Heart left ventricle (tissue), 16 donors: ENCODE data around the gene GRHL1. TPM values are rescaled to one million over a fixed set of nuclear protein-coding genes. Genes with fewer than 3 reads are reported as not detected.

Experiments
- ATAC-seq, 4 donors: fragments of 200-7000 bp; cut with Tn5 transposase; one replicate each; pipeline ENCODE4 v1.9.1; 2020 to 2022; ENCODE audit warnings: moderate library complexity in 4 of 4, mild to moderate bottlenecking in 3 of 4, moderate number of reproducible peaks in 1 of 4
- DNase-seq, 5 donors: peaks; one replicate each; pipeline ENCODE4 v3.0.0-alpha.2; 2020
- H3K27ac ChIP-seq, 12 donors: fragments of 200-600 bp; sonication (generic) in 4 of 12; one replicate each; pipeline versions ENCODE4 v1.5.0 to v1.8.0; 2016 to 2022; ENCODE audit warnings: mild to moderate bottlenecking in 2 of 12
- H3K27me3 ChIP-seq, 9 donors: fragments of 200-600 bp; sonication (generic) in 2 of 9; one replicate each; pipeline versions ENCODE4 v1.5.1 to v1.8.0; 2016 to 2022; ENCODE audit warnings: mild to moderate bottlenecking in 3 of 9
- H3K36me3 ChIP-seq, 9 donors: fragments of 200-600 bp; sonication (generic) in 2 of 9; one replicate each; pipeline versions ENCODE4 v1.5.0 to v1.8.0; 2018 to 2022; ENCODE audit warnings: mild to moderate bottlenecking in 2 of 9
- H3K4me1 ChIP-seq, 12 donors: fragments of 200-600 bp; sonication (generic) in 4 of 12; one replicate each; pipeline versions ENCODE4 v1.5.0 to v1.8.0; 2016 to 2022; ENCODE audit warnings: mild to moderate bottlenecking in 3 of 12
- H3K4me3 ChIP-seq, 12 donors: fragments of 200-600 bp; sonication (generic) in 4 of 12; one replicate each; pipeline versions ENCODE4 v1.5.0 to v1.8.0; 2017 to 2022; ENCODE audit warnings: mild to moderate bottlenecking in 9 of 12, moderate library complexity in 4 of 12
- H3K9me3 ChIP-seq, 12 donors: fragments of 200-600 bp; sonication (generic) in 4 of 12; one replicate each; pipeline versions ENCODE4 v1.5.0 to v1.8.0; 2016 to 2022; ENCODE audit warnings: mild to moderate bottlenecking in 1 of 12
- POLR2A ChIP-seq, 2 donors: fragments of 450-650 bp; IDR thresholded peaks; one replicate each; pipeline ENCODE4 v1.6.1; 2017; ENCODE audit warnings: antibody characterized with exemption in 2 of 2, mild to moderate bottlenecking in 2 of 2, moderate library complexity in 2 of 2
- WGBS, 4 donors: extraction: QIAGEN DNeasy Blood & Tissue Kit in 2 of 4; methylation state at CpG; one replicate each; pipeline versions ENCODE4 v1.1.5 to v1.1.7; 2013 to 2018; 5-methylcytosine and 5-hydroxymethylcytosine counted together
- intact Hi-C, 10 donors: fragments of 100-400 bp; cut with DNase I; formaldehyde crosslinking; loops; one replicate each; pipeline versions ENCODE4 v1.11.1 to v1.14.2; 2022
- polyA plus RNA-seq, 2 donors: library from polyadenylated mRNA; stranded (reverse); fragments of 200-250 nt; gene quantifications; one replicate each; pipeline ENCODE4 v1.2.3, GENCODE V29; 2013
- total RNA-seq, 9 donors: library from RNA; depleted of rRNA in 2 of 9; stranded (reverse); fragments of >200 nt in 2 of 9; fragmentation: NEBNext Ultra II Directional in 3 of 9; extraction: Animal tissue kit (Norgen Biotek cat#: 25700) in 3 of 9; gene quantifications; one replicate each; pipeline versions ENCODE4 v1.1.0 to v1.2.4, GENCODE V29; 2016 to 2023
- TF ChIP-seq, protein P1 (sequence below), 12 donors: fragments of 200-600 bp; sonication (generic) in 4 of 12; IDR thresholded peaks; one replicate each; pipeline versions ENCODE4 v1.5.0 to v1.8.0; 2018 to 2022; ENCODE audit warnings: antibody characterized with exemption in 12 of 12, mild to moderate bottlenecking in 5 of 12
- donor health status: ischemic (EF 13 %, LVEDD 7.1; RV severe dilation, severe dysfunction).
- donor health status: healthy with polysubstance abuse.
- donor health status: DM: no; HTN: yes; CAD: no.
- donor health status: DM: no; HTN: no; CAD: no.
- donor health status: ischemic (EF 25% LVEDD 6.9; RV normal size, moderate dysfunction).
- donor health status: ischemic (EF 25% LVEDD 5.7; RV mildly dilated, moderate dysfunction).
- donor health status: healthy.
- donor health status: DM: yes; HTN: yes; CAD: no.
- donor health status: ischemic (EF 35%, LVEDD 5.7; RV mildly dilated, moderate dysfunction).
- donor health status: nonischemic (EF 11% LVEDD 7.7; RV severe dilation, severe dysfunction).
- donor health status: DM: yes; HTN: yes; CAD: no.
- donor health status: PGD.
- donor health status: ischemic (EF 29% LVEDD 5.4; RV normal size, mild dysfunction).
- donor health status: nonischemic (EF 23%, LVEDD 6.1; RV moderate dilation, normal function).

GRHL1 gene
- total and polyA plus RNA-seq, 11 donors = 0.50 to 2.8 (median 1.0) TPM

GRCh38 chr2:9996321-9996720 is 44.8 kb downstream of the GRHL1 start:
- DNase-seq (no peak), ATAC-seq (no peak)
- intact Hi-C loops = no loop called here
- WGBS, 4 donors = 93 to 96% (median 95%) methylated on average over 7 of the region's 7 CpGs
- H3K27me3 ChIP-seq = no peaks in the 10 kb centered on the region
- no peaks in the 10 kb centered on the region for H3K36me3 ChIP-seq
- H3K27ac ChIP-seq = peak overlapping the region in 4 of 12 donors; percentile 1 to 51 (median 24)
- H3K9me3 ChIP-seq = no peaks in the 10 kb centered on the region
- no peak overlapping the region for H3K4me3 ChIP-seq
- peaks cover 0 to 42% (median 19%) of the 10 kb centered on the region in 12 donors for H3K4me1 ChIP-seq
- TF ChIP-seq POLR2A (IDR thresholded peaks at IDR 0.05) = no peak
- TF ChIP-seq, protein P1, sequence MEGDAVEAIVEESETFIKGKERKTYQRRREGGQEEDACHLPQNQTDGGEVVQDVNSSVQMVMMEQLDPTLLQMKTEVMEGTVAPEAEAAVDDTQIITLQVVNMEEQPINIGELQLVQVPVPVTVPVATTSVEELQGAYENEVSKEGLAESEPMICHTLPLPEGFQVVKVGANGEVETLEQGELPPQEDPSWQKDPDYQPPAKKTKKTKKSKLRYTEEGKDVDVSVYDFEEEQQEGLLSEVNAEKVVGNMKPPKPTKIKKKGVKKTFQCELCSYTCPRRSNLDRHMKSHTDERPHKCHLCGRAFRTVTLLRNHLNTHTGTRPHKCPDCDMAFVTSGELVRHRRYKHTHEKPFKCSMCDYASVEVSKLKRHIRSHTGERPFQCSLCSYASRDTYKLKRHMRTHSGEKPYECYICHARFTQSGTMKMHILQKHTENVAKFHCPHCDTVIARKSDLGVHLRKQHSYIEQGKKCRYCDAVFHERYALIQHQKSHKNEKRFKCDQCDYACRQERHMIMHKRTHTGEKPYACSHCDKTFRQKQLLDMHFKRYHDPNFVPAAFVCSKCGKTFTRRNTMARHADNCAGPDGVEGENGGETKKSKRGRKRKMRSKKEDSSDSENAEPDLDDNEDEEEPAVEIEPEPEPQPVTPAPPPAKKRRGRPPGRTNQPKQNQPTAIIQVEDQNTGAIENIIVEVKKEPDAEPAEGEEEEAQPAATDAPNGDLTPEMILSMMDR (IDR thresholded peaks at IDR 0.05) = no peak

DNA sequence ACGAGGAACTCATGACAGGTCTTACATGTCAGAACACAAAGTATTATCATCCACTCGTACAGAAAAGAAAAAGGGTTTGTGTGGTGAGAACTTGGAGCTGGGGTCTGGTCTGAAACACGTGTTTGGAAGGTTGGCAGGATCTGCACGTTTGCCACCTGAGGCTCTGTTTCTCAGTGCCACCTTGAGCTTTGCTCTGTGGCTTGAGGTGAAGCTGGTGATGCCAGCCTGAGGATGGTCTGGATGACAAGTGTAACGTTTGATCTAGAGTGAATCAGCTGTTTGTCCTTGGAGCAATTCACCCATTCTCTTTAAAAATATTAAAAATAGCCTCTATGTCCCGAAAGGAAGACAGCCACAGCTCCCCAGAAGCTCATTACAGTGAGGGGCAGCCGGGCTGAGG is 46.4 kb downstream of the GRHL1 start:
- Histone ChIP-seq H3K27ac (peak overlapping the region in 1 of 12 donors; percentile 65), H3K4me3 (no peak overlapping the region), H3K9me3 (no peaks in the 10 kb centered on the region), H3K27me3 (no peaks in the 10 kb centered on the region), H3K36me3 (no peaks in the 10 kb centered on the region), H3K4me1 (peaks cover 0 to 31% (median 15%) of the 10 kb centered on the region in 12 donors)
- DNase-seq (no peak), ATAC-seq (no peak)
- intact Hi-C loops = no loop called here
- TF ChIP-seq, protein P1 (IDR thresholded peaks at IDR 0.05) = no peak
- no peak for TF ChIP-seq POLR2A (IDR thresholded peaks at IDR 0.05)
- 59 to 71% (median 67%) methylated on average over 6 to 7 of the region's 7 CpGs for WGBS, 4 donors

- Histone ChIP-seq H3K4me3 (no peak overlapping the region), H3K36me3 (no peaks in the 10 kb centered on the region), H3K4me1 (peaks cover 0 to 21% (median 7%) of the 10 kb centered on the region in 12 donors), H3K27me3 (no peaks in the 10 kb centered on the region), H3K9me3 (no peaks in the 10 kb centered on the region), H3K27ac (no peak overlapping the region)
- intact Hi-C loops = no loop called here
- 91 to 94% (median 93%) methylated on average over 20 of the region's 20 CpGs for WGBS, 4 donors
- DNase-seq = no peak
- TF ChIP-seq POLR2A (IDR thresholded peaks at IDR 0.05) = no peak
- TF ChIP-seq, protein P1 (IDR thresholded peaks at IDR 0.05) = no peak
- ATAC-seq = no peak
These were observed 47.6 kb downstream of the GRHL1 start for GRCh38 chr2:9998916-9999654.

- WGBS, 4 donors = 88 to 100% (median 95%) methylated on average over 1 of the region's 1 CpG
- Histone ChIP-seq H3K36me3 (no peaks in the 10 kb centered on the region), H3K4me1 (peaks cover 0 to 23% (median 4%) of the 10 kb centered on the region in 12 donors), H3K27ac (no peak overlapping the region), H3K4me3 (no peak overlapping the region), H3K9me3 (no peaks in the 10 kb centered on the region), H3K27me3 (no peaks in the 10 kb centered on the region)
- DNase-seq (no peak), ATAC-seq (no peak)
- intact Hi-C loops = no loop called here
- no peak for TF ChIP-seq POLR2A (IDR thresholded peaks at IDR 0.05)
- TF ChIP-seq, protein P1 (IDR thresholded peaks at IDR 0.05) = no peak
These were observed 48.2 kb downstream of the GRHL1 start for GRCh38 chr2:9999693-10000092.
